ENCODE data around the gene ZNF239. TPM values are rescaled to one million over a fixed set of nuclear protein-coding genes. Genes with fewer than 3 reads are reported as not detected.

ZNF239 gene
- 2.0 and 5.1 TPM in 2 replicates for total RNA-seq

GRCh38 chr10:43574001-43574892 lies at the start of gene ZNF239:
TSS of gene ZNF239 (minus strand) at chr10:43574616. CDS start at chr10:43558079, 16,537 bp downstream.

DNA sequence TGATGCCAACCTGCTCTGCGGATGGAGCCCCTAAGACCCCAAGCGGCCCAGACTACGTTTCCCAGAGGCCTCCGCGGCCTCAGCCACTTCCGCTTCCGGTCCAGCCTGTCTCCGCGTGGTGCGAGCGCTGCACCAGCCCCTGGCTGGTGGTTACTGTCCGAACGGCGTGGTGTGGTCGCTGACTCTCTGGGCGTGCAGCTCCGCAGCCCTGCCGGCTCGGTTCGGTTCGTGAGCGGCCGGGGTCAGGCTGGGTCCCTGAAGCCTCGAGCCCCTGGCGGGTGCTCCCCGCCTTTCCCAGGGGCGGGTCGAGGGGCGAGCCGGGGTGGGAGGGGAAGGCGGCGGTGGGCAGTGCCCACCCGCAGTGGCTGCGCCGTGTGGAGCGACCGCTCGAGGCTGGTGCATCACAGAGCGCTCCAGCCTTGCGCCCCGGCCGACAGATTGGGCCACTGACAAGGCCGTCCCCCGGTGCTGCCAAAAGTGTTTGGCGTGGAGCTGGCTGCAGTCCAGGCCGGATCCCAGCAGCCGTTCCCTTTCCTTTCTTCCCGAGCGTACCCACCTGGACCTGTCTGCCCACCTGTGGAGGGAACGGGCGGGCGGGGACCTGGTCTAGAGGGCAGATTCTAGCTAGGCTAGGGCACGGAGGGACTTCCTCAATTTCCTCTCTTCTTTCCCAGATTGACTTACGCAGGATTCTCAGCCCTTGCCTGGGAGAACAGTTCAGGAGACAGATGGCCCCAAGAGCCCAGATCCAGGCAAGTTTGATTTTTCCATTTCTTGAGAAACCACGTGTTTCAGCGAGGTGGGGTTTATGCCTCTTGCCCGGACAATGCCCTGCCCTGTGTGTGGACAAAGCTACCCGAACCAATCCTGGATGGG lies 32.1 kb upstream of the ZNF239 start, which contains the start of gene ZNF485:
TSS of gene ZNF485 (plus strand) at position 116 of the 876 bp plus-strand sequence. CDS start at position 729, 613 bp downstream.

Other genes with a start within 250 kb of the ZNF239 start
- not detected in 2 replicates for gene FXYD4, start 203.0 kb downstream of the ZNF239 start, total RNA-seq
- 187 and 197 TPM in 2 replicates for gene HNRNPF, start 165.4 kb downstream of the ZNF239 start, total RNA-seq
- 1.6 and 7.2 TPM in 2 replicates for gene ZNF487, start 137.5 kb downstream of the ZNF239 start, total RNA-seq
- 2.3 and 3.7 TPM in 2 replicates for gene ZNF485, start 31.8 kb upstream of the ZNF239 start, total RNA-seq
- gene ZNF32, start 74.3 kb upstream of the ZNF239 start, total RNA-seq = 23.1 and 23.9 TPM in 2 replicates

All from myometrial cell (primary cell).